ENCODE measurements around the gene IL1RAPL1.
A peak's percentile ranks its signal among the peaks of the same experiment; 100 is the strongest.

The IL1RAPL1 gene

GRCh38 chrX:28586981-28587551, at the start of gene IL1RAPL1:
Gene IL1RAPL1, plus strand, starts transcription at chrX:28587446.
- DNase-seq: peak; percentile 0

- DNase-seq: no peak
These were observed 44.5 kb upstream of the IL1RAPL1 start for GRCh38 chrX:28542791-28543190.

DNA sequence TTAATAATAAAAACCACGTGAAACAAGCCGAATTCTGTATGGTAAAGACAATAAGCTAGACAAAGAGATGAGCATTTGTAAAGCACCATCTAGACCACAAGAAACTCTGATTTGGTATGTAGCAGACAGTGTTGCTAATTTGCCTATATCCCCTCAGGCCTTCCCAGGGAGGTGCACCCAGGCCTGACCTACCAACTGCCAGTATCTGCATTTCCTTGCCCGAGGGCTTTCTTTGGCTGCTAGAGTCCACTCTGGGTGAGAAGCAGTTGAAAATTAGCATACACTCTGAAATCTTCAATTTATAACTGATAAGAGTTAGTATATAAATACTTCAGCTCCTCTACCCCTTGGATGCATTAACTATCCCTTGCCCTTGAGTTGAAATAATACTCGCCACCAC, 37.4 kb upstream of the IL1RAPL1 start:
- DNase-seq: no peak

DNA sequence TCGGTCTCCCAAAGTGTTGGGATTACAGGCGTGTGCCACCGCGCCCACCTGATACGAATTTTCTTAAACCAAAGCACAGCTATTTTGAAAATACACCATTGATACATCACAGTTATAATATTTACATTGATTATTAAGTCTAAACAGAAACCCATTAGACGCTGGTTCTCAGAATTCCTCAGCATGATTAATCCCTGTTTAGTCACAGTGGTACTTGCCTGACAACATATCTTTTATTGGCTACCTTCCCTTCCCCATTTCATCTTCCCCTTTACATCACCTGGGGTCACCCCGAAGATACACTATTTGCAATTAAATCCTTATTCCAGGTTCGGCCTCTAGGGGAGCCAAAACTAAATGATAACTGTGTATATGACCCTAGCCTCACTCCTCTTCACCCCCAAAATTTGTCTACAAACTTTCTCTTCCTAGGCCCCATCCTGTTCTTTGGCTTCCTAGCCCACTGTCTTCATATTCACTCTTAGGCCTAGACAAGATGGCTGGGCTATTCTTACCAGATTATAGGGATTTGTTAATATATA, 36.8 kb upstream of the IL1RAPL1 start:
- no peak for DNase-seq

DNA sequence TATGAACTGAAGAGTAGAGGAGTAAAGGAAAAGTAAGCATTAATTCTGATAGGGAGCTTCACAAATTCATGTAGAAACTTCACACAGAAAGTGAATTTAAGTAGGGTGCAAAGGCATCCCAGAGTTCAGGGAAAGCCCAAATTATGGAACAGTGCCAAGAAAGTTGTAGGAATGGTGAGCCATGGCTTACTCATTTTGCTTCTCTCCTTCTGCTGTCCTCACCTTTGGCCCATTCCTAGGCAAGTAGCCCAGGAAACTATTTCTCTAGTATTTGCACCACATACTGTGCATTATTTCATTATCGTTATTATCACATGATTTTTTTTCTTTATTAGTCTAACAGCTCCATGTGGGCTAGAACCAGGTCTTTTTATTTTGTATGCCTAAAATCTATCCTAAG, 34.9 kb upstream of the IL1RAPL1 start:
- no peak for DNase-seq

GRCh38 chrX:28552882-28553829, 34.1 kb upstream of the IL1RAPL1 start:
- no peak for DNase-seq

DNA sequence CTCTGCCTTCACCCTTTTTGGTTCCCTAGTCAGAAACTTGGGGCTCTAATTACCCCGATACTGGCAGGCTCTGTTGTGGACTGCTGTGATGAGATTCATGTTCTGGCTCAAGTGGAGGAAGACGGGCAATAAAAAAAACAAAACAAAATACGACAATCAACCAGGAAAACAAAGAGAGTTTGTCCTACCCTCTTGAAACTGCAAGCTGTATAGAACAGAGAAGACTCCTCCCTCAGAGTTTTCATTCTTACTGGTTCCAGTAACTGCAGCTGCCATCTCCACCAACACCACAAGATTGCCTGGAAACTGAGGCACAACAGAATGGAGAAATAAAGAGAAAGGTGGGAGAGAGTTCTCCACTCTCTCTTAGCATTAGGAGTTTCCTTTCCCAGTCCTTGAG, 11.1 kb upstream of the IL1RAPL1 start:
- DNase-seq: no peak

DNA sequence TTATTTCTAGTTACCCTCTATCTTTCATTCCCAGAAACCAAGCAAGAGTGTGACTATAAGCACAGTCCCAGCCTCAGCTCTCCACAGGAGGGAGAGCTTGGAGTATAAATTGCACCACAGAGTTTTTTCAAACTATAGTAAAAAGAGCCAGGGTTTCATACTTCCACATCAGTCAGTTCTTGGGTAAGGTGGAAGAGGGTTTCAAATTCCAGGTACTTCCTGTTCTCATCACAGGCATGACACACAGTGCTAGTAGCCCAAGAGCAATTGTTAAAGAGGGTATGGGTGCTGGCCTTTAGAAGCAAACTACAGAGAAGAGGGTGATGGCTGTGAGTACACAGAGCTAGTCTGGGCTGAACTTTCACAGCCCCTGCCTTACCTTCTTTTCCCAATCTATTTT, 5.7 kb upstream of the IL1RAPL1 start:
- DNase-seq: no peak

DNA sequence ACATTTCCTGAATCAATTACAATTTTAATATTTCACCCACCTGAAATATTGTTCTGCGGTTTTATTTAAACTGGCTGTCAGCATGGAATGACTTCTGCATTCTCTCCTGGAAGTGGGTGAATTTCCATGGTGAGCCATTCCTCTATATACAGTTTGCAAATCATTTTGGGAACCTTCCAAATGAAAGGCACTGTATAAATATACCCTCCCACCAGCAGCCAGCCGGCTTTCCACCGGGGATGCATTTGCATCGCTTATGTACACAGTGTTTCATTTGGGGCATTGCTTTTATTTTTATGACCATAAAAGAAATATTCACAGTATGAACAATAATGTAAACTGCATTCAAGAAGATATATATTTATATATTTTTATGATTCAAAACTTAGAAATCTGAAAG, 4.7 kb upstream of the IL1RAPL1 start:
- DNase-seq: no peak

- no peak for DNase-seq
These were observed 3.2 kb upstream of the IL1RAPL1 start for GRCh38 chrX:28584025-28584424.

DNA sequence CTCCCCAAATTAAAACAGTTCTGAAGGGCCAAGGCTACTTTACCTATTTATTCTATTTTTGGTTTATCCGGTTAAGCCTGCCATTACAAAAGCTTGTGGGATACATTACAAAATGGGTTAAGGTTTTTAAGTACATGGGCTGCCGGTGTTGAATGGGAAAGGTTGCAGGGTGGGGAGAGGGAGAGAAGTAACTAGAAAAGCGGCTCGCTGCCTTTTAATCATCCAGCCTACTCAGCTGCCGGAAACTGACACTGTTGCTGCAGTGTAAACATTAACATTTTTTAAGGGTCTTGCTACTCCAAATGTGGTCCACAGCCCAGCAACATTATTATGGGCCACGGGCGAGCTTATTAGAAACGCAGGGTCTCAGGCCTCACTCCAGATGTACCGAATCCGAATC, 1.5 kb upstream of the IL1RAPL1 start:
- no peak for DNase-seq

- DNase-seq: no peak
These were observed 960 bp upstream of the IL1RAPL1 start for GRCh38 chrX:28586286-28586685.

DNA sequence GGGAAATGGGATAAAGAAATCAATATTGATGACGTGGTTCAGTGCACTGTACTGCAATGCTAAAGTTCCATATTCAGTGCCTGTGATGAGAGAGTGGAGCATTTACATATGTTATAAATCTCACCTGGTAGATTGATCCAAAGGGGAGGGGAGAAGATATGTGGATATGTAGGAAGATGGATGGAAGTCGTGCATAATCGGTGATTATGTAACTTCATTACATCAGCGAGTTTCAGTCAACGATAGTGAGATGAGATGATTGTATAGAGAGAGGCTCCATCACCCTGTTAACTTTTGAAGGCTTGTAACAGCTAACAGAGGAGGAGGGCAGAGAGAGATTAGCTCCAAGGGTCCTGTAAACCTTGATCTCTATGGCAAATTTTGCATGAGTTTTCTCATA, 1.8 kb downstream of the IL1RAPL1 start:
- DNase-seq: no peak

- DNase-seq: no peak
These were observed 3.1 kb downstream of the IL1RAPL1 start for GRCh38 chrX:28590396-28590795.

DNA sequence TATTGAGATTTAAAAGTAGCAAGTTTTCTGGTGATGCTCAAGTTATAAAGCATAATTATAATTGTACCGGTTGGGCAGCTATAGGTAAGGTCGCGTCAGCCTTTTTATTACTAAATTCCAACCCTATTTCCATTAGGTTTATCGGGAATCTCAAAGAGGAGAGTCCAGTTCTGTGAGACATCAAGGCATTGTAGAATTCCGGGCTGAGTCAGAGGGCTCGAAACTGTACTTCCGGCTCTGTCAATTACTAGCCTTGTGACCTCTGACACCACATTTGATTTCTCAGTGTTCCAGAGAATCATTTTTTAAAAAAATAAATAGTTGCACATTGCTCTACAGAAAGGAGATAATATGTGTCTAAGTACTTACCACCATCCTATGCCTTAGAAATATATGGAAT, 4.3 kb downstream of the IL1RAPL1 start:
- DNase-seq: no peak

- DNase-seq: no peak
These were observed 8.1 kb downstream of the IL1RAPL1 start for GRCh38 chrX:28595346-28595745.

DNA sequence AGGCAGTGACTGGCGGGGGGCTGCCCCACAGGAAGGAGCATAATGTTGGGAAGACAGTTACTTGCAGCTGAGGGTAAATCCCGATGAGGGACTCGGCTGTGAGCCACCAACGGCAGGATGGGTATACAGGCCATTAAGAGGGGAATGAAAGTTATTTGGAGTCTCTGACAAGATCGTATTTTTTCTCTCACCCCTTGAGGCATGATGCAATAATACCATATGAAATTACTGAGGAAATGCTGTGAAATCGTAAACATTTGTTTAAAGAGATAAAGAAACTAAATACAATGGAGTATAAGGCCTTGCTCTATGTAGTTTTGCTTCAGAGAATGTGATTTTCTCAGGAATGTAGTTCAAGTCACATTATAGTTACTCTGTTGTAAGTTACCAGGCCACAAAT, 12.7 kb downstream of the IL1RAPL1 start:
- DNase-seq: no peak

GRCh38 chrX:28609003-28609402, 21.8 kb downstream of the IL1RAPL1 start:
- no peak for DNase-seq

DNA sequence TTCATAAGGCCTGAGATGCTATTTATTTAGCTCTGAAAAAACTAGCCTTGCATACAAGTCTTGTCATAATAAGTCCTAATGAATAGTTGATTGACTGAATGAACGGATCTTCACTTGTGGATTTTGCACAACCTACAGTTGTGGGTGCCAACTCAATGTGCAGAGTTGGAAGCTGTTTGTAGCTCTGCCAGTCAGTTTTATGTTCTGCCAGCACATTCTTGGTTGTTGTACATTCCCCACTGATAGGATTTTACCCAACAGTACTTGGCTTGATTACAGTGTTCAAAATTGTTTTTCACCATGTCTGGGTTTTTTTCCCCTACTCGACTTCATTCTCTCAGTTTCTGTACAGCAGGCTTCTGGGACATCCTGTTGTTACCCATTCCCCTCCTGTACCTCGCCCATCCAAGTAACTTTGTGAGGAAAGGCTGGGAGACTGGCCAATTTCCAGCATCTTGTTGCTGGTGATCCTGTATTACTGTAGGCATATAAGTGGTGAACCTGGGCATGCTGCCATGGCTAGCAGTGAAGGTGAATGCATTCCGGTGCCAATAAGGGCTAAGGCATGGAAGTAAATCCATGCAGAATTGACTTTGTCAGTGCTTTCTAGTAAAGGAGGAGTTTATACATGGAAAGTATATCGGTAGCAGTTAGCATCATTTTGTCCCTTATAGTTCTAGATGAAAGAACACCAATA, 22.8 kb downstream of the IL1RAPL1 start:
- DNase-seq: no peak

DNA sequence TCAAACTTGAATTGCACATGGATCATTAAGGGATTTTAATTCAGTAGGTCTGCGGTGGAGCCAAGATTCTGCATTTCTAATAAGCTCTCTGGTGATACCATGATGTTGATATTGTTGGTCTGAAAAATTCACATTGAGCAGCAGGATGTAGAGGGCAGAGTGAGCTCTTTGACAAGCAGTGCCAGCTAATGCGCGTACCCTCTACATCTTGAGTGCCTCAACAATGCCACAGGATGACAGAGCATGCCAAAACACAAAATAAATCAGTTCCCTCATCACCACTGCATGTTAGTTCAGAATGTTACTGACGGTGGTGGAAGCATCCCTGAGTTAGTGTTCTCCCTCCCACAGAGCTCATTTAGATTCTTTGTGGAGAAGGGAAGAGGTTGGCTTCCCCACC, 23.5 kb downstream of the IL1RAPL1 start:
- DNase-seq: no peak

DNA sequence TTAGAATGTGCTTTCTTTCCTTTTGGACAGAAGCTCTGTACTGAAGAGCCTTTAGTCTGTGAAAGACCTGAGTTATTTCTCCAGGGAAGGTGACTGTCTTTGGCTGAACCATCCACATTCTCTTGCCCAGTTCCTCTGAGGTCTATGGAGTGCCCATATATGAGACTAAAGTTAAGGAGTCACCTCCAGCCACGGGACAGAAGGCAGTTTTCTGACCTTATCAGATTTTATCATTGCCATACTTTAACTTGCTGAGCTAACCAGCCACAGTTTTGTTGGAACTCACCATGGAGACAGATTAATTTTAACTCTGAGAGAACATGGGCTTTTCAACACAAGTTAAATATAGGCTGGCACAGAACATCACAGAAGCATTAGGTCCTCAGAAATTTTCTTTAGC, 26.3 kb downstream of the IL1RAPL1 start:
- DNase-seq: no peak

DNA sequence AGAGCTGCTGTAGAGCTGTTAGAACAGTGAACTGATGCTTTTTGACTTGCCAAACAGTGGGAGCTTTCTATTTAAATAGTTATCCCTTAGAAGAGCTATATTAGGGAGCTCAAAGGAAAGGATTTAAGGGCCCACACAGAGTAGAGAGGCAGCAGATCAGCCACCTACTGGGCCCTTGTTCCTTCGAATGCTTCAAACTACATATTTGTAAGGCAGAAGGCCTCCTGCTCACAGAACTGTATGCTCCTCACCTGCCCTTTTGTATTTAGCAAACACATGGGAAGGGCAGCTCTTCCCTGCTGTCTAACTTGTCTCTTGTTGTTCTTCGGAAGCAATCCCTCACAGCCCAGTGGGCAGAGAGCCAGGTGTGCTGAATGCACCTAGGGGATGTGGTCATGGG, 38.0 kb downstream of the IL1RAPL1 start:
- no peak for DNase-seq

- DNase-seq: no peak
These were observed 39.3 kb downstream of the IL1RAPL1 start for GRCh38 chrX:28626515-28626914.

DNA sequence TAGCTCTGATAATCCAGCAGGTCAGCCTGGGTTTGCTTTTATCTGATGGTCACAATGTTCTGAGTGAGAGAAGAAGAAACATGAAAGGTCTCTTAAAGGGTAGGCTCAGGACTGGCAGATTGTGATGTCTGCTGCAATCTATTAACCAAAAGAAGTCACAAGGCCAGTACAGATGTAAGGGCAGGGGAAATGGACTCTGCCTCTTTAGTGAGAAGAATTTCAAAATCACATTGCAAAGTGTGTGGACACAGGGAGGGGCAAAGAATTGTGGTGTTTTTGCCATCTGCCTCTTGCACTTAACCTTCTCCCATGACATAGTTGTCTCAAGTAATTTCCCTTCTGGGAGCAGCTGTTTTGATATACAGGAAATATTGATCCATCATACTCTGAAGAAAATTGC, 40.9 kb downstream of the IL1RAPL1 start:
- no peak for DNase-seq

Data from hematopoietic multipotent progenitor cell treated with erythropoietin and hydrocortisone succinate and interleukin-3 and kit ligand, for 6 days (in vitro differentiated cells).